ENCODE measurements around the gene ZNF3. TPM values are rescaled to one million over a fixed set of nuclear protein-coding genes. Genes with fewer than 3 reads are reported as not detected.
A peak's percentile ranks its signal among the peaks of the same experiment; 100 is the strongest.

Gene ZNF3
- total RNA-seq, 2 donors from 2014 or later, result 32.8 to 39.9 TPM

DNA sequence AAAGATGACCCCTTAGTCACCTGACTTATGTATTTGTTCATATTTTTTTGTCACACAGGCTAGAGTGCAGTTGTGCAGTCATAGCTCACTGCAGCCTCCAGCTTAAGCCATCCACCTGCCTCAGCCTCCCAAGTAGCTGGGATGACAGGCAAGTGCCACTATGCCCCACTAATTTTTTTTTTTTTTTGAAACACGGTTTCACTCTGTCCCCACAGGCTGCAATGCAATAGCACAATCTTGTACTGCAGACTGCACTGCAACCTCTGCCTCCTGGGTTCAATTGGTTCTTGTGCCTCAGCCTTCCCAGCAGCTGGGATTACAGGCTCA is 47.1 kb upstream of the ZNF3 start:
- Histone ChIP-seq H3K4me1 (ENCODE audit: control insufficient read depth, insufficient read depth, low read length) (no peaks in the 10 kb centered on the region), H3K36me3 (ENCODE audit: control insufficient read depth, insufficient read depth, low read length) (no peaks in the 10 kb centered on the region), H3K27me3 (ENCODE audit: control insufficient read depth, insufficient read depth, low read length, poor library complexity, severe bottlenecking) (peaks cover 12% of the 10 kb centered on the region), H3K9ac (ENCODE audit: extremely low read depth, low read length, poor library complexity, severe bottlenecking) (no peak overlapping the region), H3K4me3 (ENCODE audit: low read length) (no peak overlapping the region), H3K27ac (ENCODE audit: low read depth, low read length) (no peak overlapping the region), H3K9me3 (ENCODE audit: control insufficient read depth, low read length) (no peaks in the 10 kb centered on the region)
- TF ChIP-seq, protein P1, sequence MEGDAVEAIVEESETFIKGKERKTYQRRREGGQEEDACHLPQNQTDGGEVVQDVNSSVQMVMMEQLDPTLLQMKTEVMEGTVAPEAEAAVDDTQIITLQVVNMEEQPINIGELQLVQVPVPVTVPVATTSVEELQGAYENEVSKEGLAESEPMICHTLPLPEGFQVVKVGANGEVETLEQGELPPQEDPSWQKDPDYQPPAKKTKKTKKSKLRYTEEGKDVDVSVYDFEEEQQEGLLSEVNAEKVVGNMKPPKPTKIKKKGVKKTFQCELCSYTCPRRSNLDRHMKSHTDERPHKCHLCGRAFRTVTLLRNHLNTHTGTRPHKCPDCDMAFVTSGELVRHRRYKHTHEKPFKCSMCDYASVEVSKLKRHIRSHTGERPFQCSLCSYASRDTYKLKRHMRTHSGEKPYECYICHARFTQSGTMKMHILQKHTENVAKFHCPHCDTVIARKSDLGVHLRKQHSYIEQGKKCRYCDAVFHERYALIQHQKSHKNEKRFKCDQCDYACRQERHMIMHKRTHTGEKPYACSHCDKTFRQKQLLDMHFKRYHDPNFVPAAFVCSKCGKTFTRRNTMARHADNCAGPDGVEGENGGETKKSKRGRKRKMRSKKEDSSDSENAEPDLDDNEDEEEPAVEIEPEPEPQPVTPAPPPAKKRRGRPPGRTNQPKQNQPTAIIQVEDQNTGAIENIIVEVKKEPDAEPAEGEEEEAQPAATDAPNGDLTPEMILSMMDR (conservative IDR thresholded peaks at IDR 0.05), result no peak
- H3K9me3 Mint-ChIP-seq, result no peaks in the 10 kb centered on the region
- H3K4me1 Mint-ChIP-seq, result peaks cover 3% of the 10 kb centered on the region
- H3K4me3 Mint-ChIP-seq, result no peak overlapping the region
- WGBS, 2 experiments (ENCODE audit: insufficient coverage in 1 of 2, insufficient read length in 1 of 2), result 97% methylated on average over 1 of the region's 1 CpG; no CpG with 5 or more reads in 1 of the 2 experiments
- no peaks in the 10 kb centered on the region for H3K36me3 Mint-ChIP-seq (ENCODE audit: low read depth)
- no peak for DNase-seq
- peaks cover 27% of the 10 kb centered on the region for H3K27me3 Mint-ChIP-seq (ENCODE audit: insufficient read depth)
- H3K27ac Mint-ChIP-seq, result no peak overlapping the region

GRCh38 chr7:100127866-100128636 is 46.5 kb upstream of the ZNF3 start:
- Mint-ChIP-seq H3K36me3 (ENCODE audit: low read depth) (peaks cover 2% of the 10 kb centered on the region), H3K4me3 (peak overlapping the region; percentile 96), H3K9me3 (no peaks in the 10 kb centered on the region), H3K4me1 (peaks cover 3% of the 10 kb centered on the region), H3K27me3 (ENCODE audit: insufficient read depth) (peaks cover 27% of the 10 kb centered on the region), H3K27ac (no peak overlapping the region)
- Histone ChIP-seq H3K27ac (ENCODE audit: low read depth, low read length) (no peak overlapping the region), H3K9me3 (ENCODE audit: control insufficient read depth, low read length) (no peaks in the 10 kb centered on the region), H3K36me3 (ENCODE audit: control insufficient read depth, insufficient read depth, low read length) (no peaks in the 10 kb centered on the region), H3K4me3 (ENCODE audit: low read length) (peak overlapping the region; percentile 85), H3K9ac (ENCODE audit: extremely low read depth, low read length, poor library complexity, severe bottlenecking) (peak overlapping the region; percentile 34), H3K4me1 (ENCODE audit: control insufficient read depth, insufficient read depth, low read length) (no peaks in the 10 kb centered on the region), H3K27me3 (ENCODE audit: control insufficient read depth, insufficient read depth, low read length, poor library complexity, severe bottlenecking) (peaks cover 12% of the 10 kb centered on the region)
- WGBS, 2 experiments (ENCODE audit: insufficient coverage in 1 of 2, insufficient read length in 1 of 2), result 11 to 17% methylated on average over 21 to 37 of the region's 37 CpGs
- TF ChIP-seq, protein P1 (conservative IDR thresholded peaks at IDR 0.05), result no peak
- DNase-seq, result peak; percentile 78

GRCh38 chr7:100126931-100127865 is 45.7 kb upstream of the ZNF3 start, which contains the start of gene MBLAC1:
MBLAC1 (plus strand) TSS chr7:100126967; CDS start chr7:100127396, 429 bp downstream.
- Histone ChIP-seq H3K4me1 (ENCODE audit: control insufficient read depth, insufficient read depth, low read length) (no peaks in the 10 kb centered on the region), H3K36me3 (ENCODE audit: control insufficient read depth, insufficient read depth, low read length) (peaks cover 5% of the 10 kb centered on the region), H3K9ac (ENCODE audit: extremely low read depth, low read length, poor library complexity, severe bottlenecking) (peak within 1 kb of the TSS; percentile 88), H3K27me3 (ENCODE audit: control insufficient read depth, insufficient read depth, low read length, poor library complexity, severe bottlenecking) (peaks cover 12% of the 10 kb centered on the region), H3K4me3 (ENCODE audit: low read length) (peak within 1 kb of the TSS; percentile 85), H3K9me3 (ENCODE audit: control insufficient read depth, low read length) (no peaks in the 10 kb centered on the region), H3K27ac (ENCODE audit: low read depth, low read length) (peak within 1 kb of the TSS; percentile 92)
- peak within 1 kb of the TSS; percentile 96 for H3K4me3 Mint-ChIP-seq
- H3K36me3 Mint-ChIP-seq (ENCODE audit: low read depth), result peaks cover 5% of the 10 kb centered on the region
- H3K9me3 Mint-ChIP-seq, result no peaks in the 10 kb centered on the region
- peak; percentile 95 for DNase-seq
- peak within 1 kb of the TSS; percentile 99 for H3K27ac Mint-ChIP-seq
- WGBS, 2 experiments (ENCODE audit: insufficient coverage in 1 of 2, insufficient read length in 1 of 2), result 1% methylated on average over 37 to 85 of the region's 85 CpGs
- TF ChIP-seq, protein P1 (conservative IDR thresholded peaks at IDR 0.05), result no peak
- peaks cover 22% of the 10 kb centered on the region for H3K27me3 Mint-ChIP-seq (ENCODE audit: insufficient read depth)
- peaks cover 4% of the 10 kb centered on the region for H3K4me1 Mint-ChIP-seq

Data from endodermal cell (in vitro differentiated cells).